ENCODE measurements around the gene MLXIPL. TPM values are rescaled to one million over a fixed set of nuclear protein-coding genes. Genes with fewer than 3 reads are reported as not detected.

Gene MLXIPL
- total RNA-seq, 1 experiment from 2014 or later = 7.2 TPM

DNA sequence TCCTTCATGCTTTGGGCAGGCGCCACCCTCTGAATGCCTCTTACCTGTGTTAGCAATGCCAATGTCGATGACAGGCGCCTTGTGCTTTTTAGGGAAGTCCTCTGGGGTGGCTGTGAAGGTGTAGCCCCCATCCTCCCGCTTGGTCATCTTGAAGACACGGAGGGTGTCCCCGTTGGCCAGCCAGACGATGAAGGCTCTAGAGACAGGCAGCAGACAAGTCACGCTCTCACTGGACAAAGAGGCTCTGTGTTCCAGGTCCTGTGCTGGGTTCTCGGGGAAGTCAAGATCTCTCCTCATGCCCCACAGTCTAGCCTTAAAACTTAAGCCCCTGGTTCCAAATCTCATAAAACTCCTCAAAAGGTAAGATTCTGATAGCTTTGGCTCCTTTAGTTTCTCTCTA, 51.0 kb downstream of the MLXIPL start:
- no peak overlapping the region for H3K4me3 ChIP-seq (ENCODE audit: low read depth in 2 of 2, low read length in 2 of 2)
- intact Hi-C loops (cut with micrococcal nuclease; ENCODE audit: unreplicated experiment) (no loop called here), in situ Hi-C loops (cut with HindIII; ENCODE audit: low pct_unique_long_range_greater_than_20kb, low sequenced_read_pairs) (no loop called here)
- BruUV-seq (replicated peaks) = no TSS peak
- H3K4me1 ChIP-seq (ENCODE audit: control insufficient read depth, insufficient read depth, low read length) = peaks cover 12% of the 10 kb centered on the region
- H3K27ac ChIP-seq (ENCODE audit: low read length) = no peak overlapping the region
- no peaks in the 10 kb centered on the region for H3K27me3 ChIP-seq (ENCODE audit: control insufficient read depth, insufficient read depth, low read length)
- no peak for TF ChIP-seq POLR2AphosphoS5 (IDR thresholded peaks at IDR 0.05; ENCODE audit: low read depth, low read length)
- no peak for TF ChIP-seq SIN3A (IDR thresholded peaks at IDR 0.05; ENCODE audit: borderline replicate concordance, insufficient read depth, low read depth, low read length)
- TF ChIP-seq, protein P1, sequence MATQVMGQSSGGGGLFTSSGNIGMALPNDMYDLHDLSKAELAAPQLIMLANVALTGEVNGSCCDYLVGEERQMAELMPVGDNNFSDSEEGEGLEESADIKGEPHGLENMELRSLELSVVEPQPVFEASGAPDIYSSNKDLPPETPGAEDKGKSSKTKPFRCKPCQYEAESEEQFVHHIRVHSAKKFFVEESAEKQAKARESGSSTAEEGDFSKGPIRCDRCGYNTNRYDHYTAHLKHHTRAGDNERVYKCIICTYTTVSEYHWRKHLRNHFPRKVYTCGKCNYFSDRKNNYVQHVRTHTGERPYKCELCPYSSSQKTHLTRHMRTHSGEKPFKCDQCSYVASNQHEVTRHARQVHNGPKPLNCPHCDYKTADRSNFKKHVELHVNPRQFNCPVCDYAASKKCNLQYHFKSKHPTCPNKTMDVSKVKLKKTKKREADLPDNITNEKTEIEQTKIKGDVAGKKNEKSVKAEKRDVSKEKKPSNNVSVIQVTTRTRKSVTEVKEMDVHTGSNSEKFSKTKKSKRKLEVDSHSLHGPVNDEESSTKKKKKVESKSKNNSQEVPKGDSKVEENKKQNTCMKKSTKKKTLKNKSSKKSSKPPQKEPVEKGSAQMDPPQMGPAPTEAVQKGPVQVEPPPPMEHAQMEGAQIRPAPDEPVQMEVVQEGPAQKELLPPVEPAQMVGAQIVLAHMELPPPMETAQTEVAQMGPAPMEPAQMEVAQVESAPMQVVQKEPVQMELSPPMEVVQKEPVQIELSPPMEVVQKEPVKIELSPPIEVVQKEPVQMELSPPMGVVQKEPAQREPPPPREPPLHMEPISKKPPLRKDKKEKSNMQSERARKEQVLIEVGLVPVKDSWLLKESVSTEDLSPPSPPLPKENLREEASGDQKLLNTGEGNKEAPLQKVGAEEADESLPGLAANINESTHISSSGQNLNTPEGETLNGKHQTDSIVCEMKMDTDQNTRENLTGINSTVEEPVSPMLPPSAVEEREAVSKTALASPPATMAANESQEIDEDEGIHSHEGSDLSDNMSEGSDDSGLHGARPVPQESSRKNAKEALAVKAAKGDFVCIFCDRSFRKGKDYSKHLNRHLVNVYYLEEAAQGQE (IDR thresholded peaks at IDR 0.05; ENCODE audit: insufficient read depth in 1 of 2, low read depth in 2 of 2, low read length in 1 of 2) = no peak
- TF ChIP-seq, protein P2, sequence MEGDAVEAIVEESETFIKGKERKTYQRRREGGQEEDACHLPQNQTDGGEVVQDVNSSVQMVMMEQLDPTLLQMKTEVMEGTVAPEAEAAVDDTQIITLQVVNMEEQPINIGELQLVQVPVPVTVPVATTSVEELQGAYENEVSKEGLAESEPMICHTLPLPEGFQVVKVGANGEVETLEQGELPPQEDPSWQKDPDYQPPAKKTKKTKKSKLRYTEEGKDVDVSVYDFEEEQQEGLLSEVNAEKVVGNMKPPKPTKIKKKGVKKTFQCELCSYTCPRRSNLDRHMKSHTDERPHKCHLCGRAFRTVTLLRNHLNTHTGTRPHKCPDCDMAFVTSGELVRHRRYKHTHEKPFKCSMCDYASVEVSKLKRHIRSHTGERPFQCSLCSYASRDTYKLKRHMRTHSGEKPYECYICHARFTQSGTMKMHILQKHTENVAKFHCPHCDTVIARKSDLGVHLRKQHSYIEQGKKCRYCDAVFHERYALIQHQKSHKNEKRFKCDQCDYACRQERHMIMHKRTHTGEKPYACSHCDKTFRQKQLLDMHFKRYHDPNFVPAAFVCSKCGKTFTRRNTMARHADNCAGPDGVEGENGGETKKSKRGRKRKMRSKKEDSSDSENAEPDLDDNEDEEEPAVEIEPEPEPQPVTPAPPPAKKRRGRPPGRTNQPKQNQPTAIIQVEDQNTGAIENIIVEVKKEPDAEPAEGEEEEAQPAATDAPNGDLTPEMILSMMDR (IDR thresholded peaks at IDR 0.05) = no peak
- no peak for TF ChIP-seq TCF7L2 (IDR thresholded peaks at IDR 0.05; ENCODE audit: low read depth, low read length)
- H3K36me3 ChIP-seq (ENCODE audit: control insufficient read depth, insufficient read depth, low read length) = no peaks in the 10 kb centered on the region; the same call in none of the 2 replicates
- ChIA-PET CTCF (no interaction called here), POLR2A (no interaction called here)
- no peak for ATAC-seq
- no peaks in the 10 kb centered on the region for H3K9me3 ChIP-seq (ENCODE audit: control insufficient read depth, insufficient read depth, low read depth, low read length)
- DNase-seq (ENCODE audit: low read depth, low spot score) = no peak

DNA sequence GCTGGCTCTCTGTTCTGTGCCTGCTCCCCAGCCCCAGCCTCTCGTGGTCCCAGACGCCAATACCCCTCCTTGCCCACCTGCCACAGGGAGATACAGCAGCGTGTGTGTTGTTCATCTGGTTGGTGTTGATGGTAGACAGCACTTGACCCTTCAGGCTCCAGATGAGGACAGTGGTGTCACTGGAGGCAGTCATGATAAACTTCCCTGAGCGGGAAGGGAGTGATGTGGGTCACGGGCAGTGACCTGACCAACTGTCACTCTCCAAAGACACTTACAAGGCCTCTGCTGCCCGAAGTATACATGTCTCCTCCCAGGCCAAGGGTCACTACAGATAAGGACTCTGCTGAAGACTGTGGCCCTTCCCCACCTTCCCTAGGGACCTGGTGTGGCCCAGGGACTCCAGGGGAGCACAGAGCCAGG, 51.5 kb downstream of the MLXIPL start:
- ATAC-seq (no peak), DNase-seq (ENCODE audit: low read depth, low spot score) (no peak)
- in situ Hi-C loops (cut with HindIII; ENCODE audit: low pct_unique_long_range_greater_than_20kb, low sequenced_read_pairs) = no loop called here
- peaks cover 12% of the 10 kb centered on the region for H3K4me1 ChIP-seq (ENCODE audit: control insufficient read depth, insufficient read depth, low read length)
- POLR2A ChIA-PET = no interaction called here
- no peak overlapping the region for H3K27ac ChIP-seq (ENCODE audit: low read length)
- no peaks in the 10 kb centered on the region; the same call in none of the 2 replicates for H3K36me3 ChIP-seq (ENCODE audit: control insufficient read depth, insufficient read depth, low read length)
- TF ChIP-seq TCF7L2 (IDR thresholded peaks at IDR 0.05; ENCODE audit: low read depth, low read length) (no peak), SIN3A (IDR thresholded peaks at IDR 0.05; ENCODE audit: borderline replicate concordance, insufficient read depth, low read depth, low read length) (no peak)
- CTCF ChIA-PET = no interaction called here
- H3K4me3 ChIP-seq (ENCODE audit: low read depth in 2 of 2, low read length in 2 of 2) = no peak overlapping the region
- H3K27me3 ChIP-seq (ENCODE audit: control insufficient read depth, insufficient read depth, low read length) = no peaks in the 10 kb centered on the region
- H3K9me3 ChIP-seq (ENCODE audit: control insufficient read depth, insufficient read depth, low read depth, low read length) = no peaks in the 10 kb centered on the region
- BruUV-seq (replicated peaks) = no TSS peak
- intact Hi-C loops (cut with micrococcal nuclease; ENCODE audit: unreplicated experiment) = no loop called here

- ATAC-seq (no peak), DNase-seq (ENCODE audit: low read depth, low spot score) (no peak)
- in situ Hi-C loops (cut with HindIII; ENCODE audit: low pct_unique_long_range_greater_than_20kb, low sequenced_read_pairs) = no loop called here
- Histone ChIP-seq H3K27ac (ENCODE audit: low read length) (no peak overlapping the region), H3K27me3 (ENCODE audit: control insufficient read depth, insufficient read depth, low read length) (no peaks in the 10 kb centered on the region), H3K36me3 (ENCODE audit: control insufficient read depth, insufficient read depth, low read length) (no peaks in the 10 kb centered on the region; the same call in none of the 2 replicates), H3K9me3 (ENCODE audit: control insufficient read depth, insufficient read depth, low read depth, low read length) (no peaks in the 10 kb centered on the region), H3K4me1 (ENCODE audit: control insufficient read depth, insufficient read depth, low read length) (no peaks in the 10 kb centered on the region), H3K4me3 (ENCODE audit: low read depth in 2 of 2, low read length in 2 of 2) (no peak overlapping the region)
- ChIA-PET POLR2A (no interaction called here), CTCF (no interaction called here)
- TSS peak; percentile 8 for BruUV-seq (replicated peaks)
- intact Hi-C loops (cut with micrococcal nuclease; ENCODE audit: unreplicated experiment) = no loop called here
- TF ChIP-seq, protein P1 (IDR thresholded peaks at IDR 0.05; ENCODE audit: insufficient read depth in 1 of 2, low read depth in 2 of 2, low read length in 1 of 2) = no peak
- TF ChIP-seq, protein P2 (IDR thresholded peaks at IDR 0.05) = no peak
- TF ChIP-seq SIN3A (IDR thresholded peaks at IDR 0.05; ENCODE audit: borderline replicate concordance, insufficient read depth, low read depth, low read length) (no peak), POLR2AphosphoS5 (IDR thresholded peaks at IDR 0.05; ENCODE audit: low read depth, low read length) (no peak), TCF7L2 (IDR thresholded peaks at IDR 0.05; ENCODE audit: low read depth, low read length) (no peak)
Observed at GRCh38 chr7:73570977-73571376, 53.3 kb downstream of the MLXIPL start.

All from Panc1 (cell line).